ELR (cell line): ENCODE results near the gene MPRIP.

Source experiments
- DNase-seq: peaks from one replicate; pipeline ENCODE4 v3.0.0-alpha.2; 2015; ENCODE audit warnings: low read depth

Gene MPRIP

GRCh38 chr17:17070931-17071330 is 28.7 kb downstream of the MPRIP start:
- no peak for DNase-seq

- DNase-seq, result no peak
Observed at GRCh38 chr17:17071531-17072360, 29.5 kb downstream of the MPRIP start.

- no peak for DNase-seq
Observed at GRCh38 chr17:17072546-17072945, 30.3 kb downstream of the MPRIP start.

- no peak for DNase-seq
Observed at GRCh38 chr17:17073030-17073564, 30.8 kb downstream of the MPRIP start.

- DNase-seq, result peak; percentile 44
Observed at GRCh38 chr17:17073581-17074403, 31.5 kb downstream of the MPRIP start.

GRCh38 chr17:17075125-17075781 is 33.0 kb downstream of the MPRIP start:
- peak; percentile 33 for DNase-seq

- no peak for DNase-seq
Observed at GRCh38 chr17:17076066-17076465, 33.8 kb downstream of the MPRIP start.

GRCh38 chr17:17077101-17077500 is 34.8 kb downstream of the MPRIP start:
- no peak for DNase-seq

- DNase-seq, result no peak
Observed at GRCh38 chr17:17077861-17078732, 35.8 kb downstream of the MPRIP start.

- DNase-seq, result no peak
Observed at GRCh38 chr17:17078832-17079231, 36.6 kb downstream of the MPRIP start.

- no peak for DNase-seq
Observed at GRCh38 chr17:17079336-17079735, 37.1 kb downstream of the MPRIP start.

GRCh38 chr17:17079761-17080160 is 37.5 kb downstream of the MPRIP start:
- no peak for DNase-seq

- no peak for DNase-seq
Observed at GRCh38 chr17:17080181-17080631, 37.9 kb downstream of the MPRIP start.

GRCh38 chr17:17080781-17081180 is 38.5 kb downstream of the MPRIP start:
- no peak for DNase-seq

- DNase-seq, result no peak
Observed at GRCh38 chr17:17081304-17081940, 39.2 kb downstream of the MPRIP start.

- no peak for DNase-seq
Observed at GRCh38 chr17:17082878-17083277, 40.6 kb downstream of the MPRIP start.

GRCh38 chr17:17084317-17084835 is 42.1 kb downstream of the MPRIP start:
- DNase-seq, result no peak

GRCh38 chr17:17084941-17085340 is 42.7 kb downstream of the MPRIP start:
- no peak for DNase-seq

- DNase-seq, result no peak
Observed at GRCh38 chr17:17086585-17086984, 44.3 kb downstream of the MPRIP start.

- DNase-seq, result no peak
Observed at GRCh38 chr17:17087424-17088015, 45.3 kb downstream of the MPRIP start.
